Heart left ventricle (tissue), 16 donors: Measurements from ENCODE around the gene GRM2. TPM values are rescaled to one million over a fixed set of nuclear protein-coding genes. Genes with fewer than 3 reads are reported as not detected.

Source experiments
- ATAC-seq, 4 donors: fragments of 200-7000 bp; cut with Tn5 transposase; one replicate each; pipeline ENCODE4 v1.9.1; 2020 to 2022; ENCODE audit warnings: moderate library complexity in 4 of 4, mild to moderate bottlenecking in 3 of 4, moderate number of reproducible peaks in 1 of 4
- DNase-seq, 5 donors: peaks; one replicate each; pipeline ENCODE4 v3.0.0-alpha.2; 2020
- H3K27ac ChIP-seq, 12 donors: fragments of 200-600 bp; sonication (generic) in 4 of 12; one replicate each; pipeline versions ENCODE4 v1.5.0 to v1.8.0; 2016 to 2022; ENCODE audit warnings: mild to moderate bottlenecking in 2 of 12
- H3K27me3 ChIP-seq, 9 donors: fragments of 200-600 bp; sonication (generic) in 2 of 9; one replicate each; pipeline versions ENCODE4 v1.5.1 to v1.8.0; 2016 to 2022; ENCODE audit warnings: mild to moderate bottlenecking in 3 of 9
- H3K36me3 ChIP-seq, 9 donors: fragments of 200-600 bp; sonication (generic) in 2 of 9; one replicate each; pipeline versions ENCODE4 v1.5.0 to v1.8.0; 2018 to 2022; ENCODE audit warnings: mild to moderate bottlenecking in 2 of 9
- H3K4me1 ChIP-seq, 12 donors: fragments of 200-600 bp; sonication (generic) in 4 of 12; one replicate each; pipeline versions ENCODE4 v1.5.0 to v1.8.0; 2016 to 2022; ENCODE audit warnings: mild to moderate bottlenecking in 3 of 12
- H3K4me3 ChIP-seq, 12 donors: fragments of 200-600 bp; sonication (generic) in 4 of 12; one replicate each; pipeline versions ENCODE4 v1.5.0 to v1.8.0; 2017 to 2022; ENCODE audit warnings: mild to moderate bottlenecking in 9 of 12, moderate library complexity in 4 of 12
- H3K9me3 ChIP-seq, 12 donors: fragments of 200-600 bp; sonication (generic) in 4 of 12; one replicate each; pipeline versions ENCODE4 v1.5.0 to v1.8.0; 2016 to 2022; ENCODE audit warnings: mild to moderate bottlenecking in 1 of 12
- POLR2A ChIP-seq, 2 donors: fragments of 450-650 bp; IDR thresholded peaks; one replicate each; pipeline ENCODE4 v1.6.1; 2017; ENCODE audit warnings: antibody characterized with exemption in 2 of 2, mild to moderate bottlenecking in 2 of 2, moderate library complexity in 2 of 2
- WGBS, 4 donors: extraction: QIAGEN DNeasy Blood & Tissue Kit in 2 of 4; methylation state at CpG; one replicate each; pipeline versions ENCODE4 v1.1.5 to v1.1.7; 2013 to 2018; 5-methylcytosine and 5-hydroxymethylcytosine counted together
- intact Hi-C, 10 donors: fragments of 100-400 bp; cut with DNase I; formaldehyde crosslinking; loops; one replicate each; pipeline versions ENCODE4 v1.11.1 to v1.14.2; 2022
- polyA plus RNA-seq, 2 donors: library from polyadenylated mRNA; stranded (reverse); fragments of 200-250 nt; gene quantifications; one replicate each; pipeline ENCODE4 v1.2.3, GENCODE V29; 2013
- total RNA-seq, 9 donors: library from RNA; depleted of rRNA in 2 of 9; stranded (reverse); fragments of >200 nt in 2 of 9; fragmentation: NEBNext Ultra II Directional in 3 of 9; extraction: Animal tissue kit (Norgen Biotek cat#: 25700) in 3 of 9; gene quantifications; one replicate each; pipeline versions ENCODE4 v1.1.0 to v1.2.4, GENCODE V29; 2016 to 2023
- TF ChIP-seq, protein P1 (sequence below), 12 donors: fragments of 200-600 bp; sonication (generic) in 4 of 12; IDR thresholded peaks; one replicate each; pipeline versions ENCODE4 v1.5.0 to v1.8.0; 2018 to 2022; ENCODE audit warnings: antibody characterized with exemption in 12 of 12, mild to moderate bottlenecking in 5 of 12
- donor health status: ischemic (EF 13 %, LVEDD 7.1; RV severe dilation, severe dysfunction).
- donor health status: healthy with polysubstance abuse.
- donor health status: DM: no; HTN: yes; CAD: no.
- donor health status: DM: no; HTN: no; CAD: no.
- donor health status: ischemic (EF 25% LVEDD 6.9; RV normal size, moderate dysfunction).
- donor health status: ischemic (EF 25% LVEDD 5.7; RV mildly dilated, moderate dysfunction).
- donor health status: healthy.
- donor health status: DM: yes; HTN: yes; CAD: no.
- donor health status: ischemic (EF 35%, LVEDD 5.7; RV mildly dilated, moderate dysfunction).
- donor health status: nonischemic (EF 11% LVEDD 7.7; RV severe dilation, severe dysfunction).
- donor health status: DM: yes; HTN: yes; CAD: no.
- donor health status: PGD.
- donor health status: ischemic (EF 29% LVEDD 5.4; RV normal size, mild dysfunction).
- donor health status: nonischemic (EF 23%, LVEDD 6.1; RV moderate dilation, normal function).

The GRM2 gene
- total and polyA plus RNA-seq, 11 donors, result 0.03 to 0.95 (median 0.40) TPM; not detected in 2

DNA sequence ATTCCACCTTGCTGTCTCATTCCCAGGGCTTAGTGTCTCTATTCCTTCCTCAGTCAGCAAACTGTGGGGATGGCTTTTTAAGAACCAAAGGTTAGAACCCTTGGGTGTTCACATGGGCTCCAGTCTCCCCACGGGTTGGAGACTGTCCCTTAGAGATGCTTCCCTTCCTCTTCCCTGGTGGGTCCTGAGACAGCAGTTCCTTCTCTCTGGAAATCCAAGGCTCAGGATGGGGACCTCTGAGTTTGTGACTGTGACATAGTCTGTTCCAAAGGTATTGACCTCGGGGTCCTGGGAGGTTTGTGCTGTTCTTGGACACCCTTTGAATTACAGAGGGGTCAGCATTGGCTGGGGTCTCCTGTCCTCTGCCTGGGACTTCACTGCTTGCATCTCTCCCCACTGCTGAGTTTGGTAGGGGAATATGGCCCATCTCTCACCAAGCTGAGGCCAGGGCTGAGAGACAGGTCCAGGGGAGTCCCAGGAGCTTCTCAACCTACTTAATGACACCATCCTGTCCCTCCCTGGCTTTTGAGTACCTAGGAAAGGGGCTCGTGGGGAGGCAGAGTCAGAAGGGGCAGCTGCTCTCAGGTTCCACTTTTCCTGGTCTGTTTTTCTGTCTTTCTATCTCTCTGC lies 1.5 kb downstream of the GRM2 start:
- peaks cover 0 to 17% (median 2%) of the 10 kb centered on the region in 12 donors for H3K4me1 ChIP-seq
- peaks cover 0 to 25% (median 13%) of the 10 kb centered on the region in 9 donors for H3K36me3 ChIP-seq
- H3K27ac ChIP-seq, result no peak overlapping the region
- intact Hi-C loops, result loop anchor here in 1 of 10 donors (5.0 kb wide), 1 partner anchor 89 kb away; no protein-coding TSS in a partner anchor
- H3K9me3 ChIP-seq, result no peaks in the 10 kb centered on the region
- H3K27me3 ChIP-seq, result no peaks in the 10 kb centered on the region
- TF ChIP-seq, protein P1, sequence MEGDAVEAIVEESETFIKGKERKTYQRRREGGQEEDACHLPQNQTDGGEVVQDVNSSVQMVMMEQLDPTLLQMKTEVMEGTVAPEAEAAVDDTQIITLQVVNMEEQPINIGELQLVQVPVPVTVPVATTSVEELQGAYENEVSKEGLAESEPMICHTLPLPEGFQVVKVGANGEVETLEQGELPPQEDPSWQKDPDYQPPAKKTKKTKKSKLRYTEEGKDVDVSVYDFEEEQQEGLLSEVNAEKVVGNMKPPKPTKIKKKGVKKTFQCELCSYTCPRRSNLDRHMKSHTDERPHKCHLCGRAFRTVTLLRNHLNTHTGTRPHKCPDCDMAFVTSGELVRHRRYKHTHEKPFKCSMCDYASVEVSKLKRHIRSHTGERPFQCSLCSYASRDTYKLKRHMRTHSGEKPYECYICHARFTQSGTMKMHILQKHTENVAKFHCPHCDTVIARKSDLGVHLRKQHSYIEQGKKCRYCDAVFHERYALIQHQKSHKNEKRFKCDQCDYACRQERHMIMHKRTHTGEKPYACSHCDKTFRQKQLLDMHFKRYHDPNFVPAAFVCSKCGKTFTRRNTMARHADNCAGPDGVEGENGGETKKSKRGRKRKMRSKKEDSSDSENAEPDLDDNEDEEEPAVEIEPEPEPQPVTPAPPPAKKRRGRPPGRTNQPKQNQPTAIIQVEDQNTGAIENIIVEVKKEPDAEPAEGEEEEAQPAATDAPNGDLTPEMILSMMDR (IDR thresholded peaks at IDR 0.05), result no peak
- no peak for TF ChIP-seq POLR2A (IDR thresholded peaks at IDR 0.05)
- WGBS, 4 donors, result 55 to 77% (median 75%) methylated on average over 3 of the region's 3 CpGs
- no peak overlapping the region for H3K4me3 ChIP-seq
- ATAC-seq, result no peak
- peak in 2 of 5 donors; percentile 1 to 18 for DNase-seq

DNA sequence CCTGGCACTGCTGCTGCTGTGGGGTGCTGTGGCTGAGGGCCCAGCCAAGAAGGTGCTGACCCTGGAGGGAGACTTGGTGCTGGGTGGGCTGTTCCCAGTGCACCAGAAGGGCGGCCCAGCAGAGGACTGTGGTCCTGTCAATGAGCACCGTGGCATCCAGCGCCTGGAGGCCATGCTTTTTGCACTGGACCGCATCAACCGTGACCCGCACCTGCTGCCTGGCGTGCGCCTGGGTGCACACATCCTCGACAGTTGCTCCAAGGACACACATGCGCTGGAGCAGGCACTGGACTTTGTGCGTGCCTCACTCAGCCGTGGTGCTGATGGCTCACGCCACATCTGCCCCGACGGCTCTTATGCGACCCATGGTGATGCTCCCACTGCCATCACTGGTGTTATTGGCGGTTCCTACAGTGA lies 2.1 kb downstream of the GRM2 start:
- H3K36me3 ChIP-seq, result peaks cover 0 to 18% (median 6%) of the 10 kb centered on the region in 9 donors
- 91 to 95% (median 94%) methylated on average over 8 to 17 of the region's 17 CpGs for WGBS, 4 donors
- TF ChIP-seq, protein P1 (IDR thresholded peaks at IDR 0.05), result no peak
- no peak for TF ChIP-seq POLR2A (IDR thresholded peaks at IDR 0.05)
- intact Hi-C loops, result loop anchor here in 1 of 10 donors (5.0 kb wide), 1 partner anchor 88 kb away; no protein-coding TSS in a partner anchor
- peak in 2 of 5 donors; percentile 2 to 52 for DNase-seq
- ATAC-seq, result no peak
- H3K4me1 ChIP-seq, result peaks cover 0 to 17% (median 2%) of the 10 kb centered on the region in 12 donors
- H3K27me3 ChIP-seq, result no peaks in the 10 kb centered on the region
- H3K9me3 ChIP-seq, result no peaks in the 10 kb centered on the region
- H3K27ac ChIP-seq, result no peak overlapping the region
- H3K4me3 ChIP-seq, result no peak overlapping the region

DNA sequence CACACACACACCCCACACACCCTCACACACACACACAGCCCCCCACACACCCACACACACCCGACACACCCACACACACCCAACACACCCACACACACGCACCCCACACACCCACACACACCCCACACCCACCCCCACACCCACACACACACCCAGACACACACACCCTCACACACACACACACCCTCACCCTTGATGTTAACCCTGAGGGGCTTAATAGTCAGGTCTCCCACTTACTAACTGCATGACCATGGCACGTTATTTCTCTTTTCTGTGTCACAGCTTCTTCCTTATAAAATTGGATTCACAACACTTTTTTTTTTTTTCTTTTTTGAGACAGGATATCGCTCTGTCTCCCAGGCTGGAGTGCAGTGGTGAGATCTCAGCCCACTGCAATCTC lies 2.8 kb downstream of the GRM2 start:
- ATAC-seq, result no peak
- peaks cover 0 to 11% (median 3%) of the 10 kb centered on the region in 9 donors for H3K36me3 ChIP-seq
- H3K4me1 ChIP-seq, result peaks cover 0 to 17% (median 2%) of the 10 kb centered on the region in 12 donors
- H3K4me3 ChIP-seq, result no peak overlapping the region
- peak in 1 of 5 donors; percentile 33 for DNase-seq
- intact Hi-C loops, result loop anchor here in 2 of 10 donors (5.0 to 10.0 kb wide), 2 partner anchors 85 to 88 kb away; no protein-coding TSS in a partner anchor
- no peaks in the 10 kb centered on the region for H3K27me3 ChIP-seq
- H3K27ac ChIP-seq, result no peak overlapping the region
- TF ChIP-seq, protein P1 (IDR thresholded peaks at IDR 0.05), result no peak
- TF ChIP-seq POLR2A (IDR thresholded peaks at IDR 0.05), result no peak
- WGBS, 4 donors, result 73 to 87% (median 78%) methylated on average over 4 of the region's 4 CpGs
- H3K9me3 ChIP-seq, result no peaks in the 10 kb centered on the region

DNA sequence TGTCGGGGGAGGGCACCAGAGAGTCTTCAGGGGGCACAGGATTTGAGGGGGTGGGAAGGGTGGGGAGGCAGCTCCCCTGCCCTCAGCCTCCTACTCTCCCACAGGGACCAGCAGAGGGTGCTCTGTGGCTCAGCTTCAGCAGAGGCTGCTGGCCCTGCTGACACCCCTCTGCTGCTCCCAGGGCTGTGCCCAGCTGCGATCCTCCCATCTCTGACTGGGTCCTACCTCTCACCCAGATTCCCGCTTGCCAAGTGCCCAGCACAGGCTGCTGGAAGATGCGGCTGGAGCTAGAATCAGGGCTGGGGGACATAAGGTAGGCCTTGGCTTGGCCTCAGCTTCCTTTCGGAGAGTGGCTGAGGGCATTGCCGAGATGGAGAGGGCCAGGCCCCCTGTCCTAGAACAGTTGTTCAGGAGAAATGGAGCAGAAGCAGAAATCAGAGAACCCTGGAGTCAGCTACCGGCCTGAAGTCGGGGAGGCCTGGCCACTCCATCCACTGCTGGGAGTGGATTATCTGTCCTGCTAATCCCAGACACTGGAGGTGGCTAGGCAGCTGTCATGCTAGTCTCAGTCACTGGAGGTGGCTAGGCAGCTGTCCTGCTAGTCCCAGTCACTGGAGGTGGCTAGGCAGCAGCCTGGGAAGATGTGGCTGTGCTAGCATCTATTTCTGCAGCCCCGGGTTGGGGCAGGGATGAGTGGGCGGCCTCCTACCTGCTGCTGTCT lies 3.9 kb downstream of the GRM2 start:
- H3K36me3 ChIP-seq, result peaks cover 0 to 3% (median 0%) of the 10 kb centered on the region in 9 donors
- TF ChIP-seq, protein P1 (IDR thresholded peaks at IDR 0.05), result no peak
- no peak for TF ChIP-seq POLR2A (IDR thresholded peaks at IDR 0.05)
- ATAC-seq (no peak), DNase-seq (peak in 2 of 5 donors; percentile 15 to 39)
- no peak overlapping the region for H3K27ac ChIP-seq
- intact Hi-C loops, result loop anchor here in 1 of 10 donors (10.0 kb wide), 1 partner anchor 84 kb away; no protein-coding TSS in a partner anchor
- H3K4me3 ChIP-seq, result no peak overlapping the region
- no peaks in the 10 kb centered on the region for H3K27me3 ChIP-seq
- H3K9me3 ChIP-seq, result no peaks in the 10 kb centered on the region
- H3K4me1 ChIP-seq, result peaks cover 0 to 17% (median 2%) of the 10 kb centered on the region in 12 donors
- 82 to 88% (median 84%) methylated on average over 8 to 10 of the region's 10 CpGs for WGBS, 4 donors
